PC-3 (cell line): ENCODE results near the gene SNX7. TPM values are rescaled to one million over a fixed set of nuclear protein-coding genes. Genes with fewer than 3 reads are reported as not detected.

Source experiments
- ATAC-seq: fragments of 200-7000 bp; cut with Tn5 transposase; 2 replicates; pipeline ENCODE4 v1.9.1; 2020; ENCODE audit warnings: mild to moderate bottlenecking, moderate library complexity
- BruUV-seq: library from RNA; stranded (reverse); fragments of 400-500 nt; replicated peaks from 2 replicates; lab custom pipeline; 2021; lab: Mats Ljungman, UMichigan
- CTCF ChIA-PET: fragments of 300-600 bp; sonication (Branson Sonifier 250); formaldehyde crosslinking; loops from one replicate; lab custom pipeline; 2022; ENCODE audit warnings: antibody characterized with exemption; lab: Charles Lee
- POLR2A ChIA-PET: fragments of 300-600 bp; sonication (Branson Sonifier 250); formaldehyde crosslinking; loops from one replicate; lab custom pipeline; 2022; ENCODE audit warnings: antibody characterized with exemption; ENCODE audit not compliant: unreplicated experiment; lab: Charles Lee
- DNase-seq: peaks from one replicate; pipeline ENCODE4 v3.0.0-alpha.2; 2015
- H2AFZ ChIP-seq: fragments of 300-600 bp; sonication (generic); 2 replicates; pipeline ENCODE4 v1.6.0; 2016; ENCODE audit warnings: antibody characterized with exemption, low read length
- H3F3A ChIP-seq: fragments of 300-600 bp; sonication (generic); one replicate; pipeline ENCODE4 v1.6.0; 2017; ENCODE audit warnings: antibody characterized with exemption, low read length, control low read depth, mild to moderate bottlenecking; ENCODE audit not compliant: unreplicated experiment
- H3K27ac ChIP-seq: fragments of 300-600 bp; sonication (generic); 2 replicates; pipeline ENCODE4 v1.5.1; 2016; ENCODE audit warnings: mild to moderate bottlenecking, low read length
- H3K27me3 ChIP-seq: fragments of 300-600 bp; sonication (generic); 2 replicates; pipeline ENCODE4 v1.6.1; 2016; ENCODE audit warnings: low read length, mixed read lengths
- H3K36me3 ChIP-seq: fragments of 300-600 bp; sonication (generic); 2 replicates; pipeline ENCODE4 v1.6.1; 2016; ENCODE audit warnings: low read depth, mixed run types, low read length, mixed read lengths
- H3K4me1 ChIP-seq: fragments of 300-600 bp; sonication (generic); 2 replicates; pipeline ENCODE4 v1.5.1; 2016; ENCODE audit warnings: low read length; ENCODE audit not compliant: insufficient read depth
- H3K4me2 ChIP-seq: fragments of 300-600 bp; sonication (generic); 2 replicates; pipeline ENCODE4 v1.6.0; 2016; ENCODE audit warnings: low read length
- H3K4me3 ChIP-seq: fragments of 300-600 bp; sonication (generic); 2 replicates; pipeline ENCODE4 v1.5.1; 2016; ENCODE audit warnings: mild to moderate bottlenecking, low read length, mixed read lengths
- H3K79me2 ChIP-seq: fragments of 300-600 bp; sonication (generic); 2 replicates; pipeline ENCODE4 v1.6.1; 2017; ENCODE audit warnings: low read length, mixed read lengths
- H3K9ac ChIP-seq: fragments of 300-600 bp; sonication (generic); 2 replicates; pipeline ENCODE4 v1.6.0; 2016; ENCODE audit warnings: mild to moderate bottlenecking, low read length
- H3K9me2 ChIP-seq: fragments of 300-600 bp; sonication (generic); replicated peaks from 2 replicates; pipeline ENCODE4 v1.6.1; 2016; ENCODE audit warnings: mixed run types, low read length, mixed read lengths
- H3K9me3 ChIP-seq: fragments of 300-600 bp; sonication (generic); 2 replicates; pipeline ENCODE4 v1.6.1; 2016; ENCODE audit warnings: low read length, mixed read lengths
- H4K20me1 ChIP-seq: fragments of 300-600 bp; sonication (generic); 2 replicates; pipeline ENCODE4 v1.6.1; 2016; ENCODE audit warnings: low read length, mixed read lengths
- EZH2 ChIP-seq: fragments of 300-600 bp; sonication (generic); IDR thresholded peaks from one replicate; pipeline ENCODE4 v1.6.1; 2017; ENCODE audit warnings: antibody characterized with exemption, mild to moderate bottlenecking, low read length; ENCODE audit not compliant: unreplicated experiment
- EZH2phosphoT487 ChIP-seq: fragments of 300-600 bp; sonication (generic); IDR thresholded peaks from 2 replicates; pipeline ENCODE4 v1.6.1; 2018; ENCODE audit warnings: mild to moderate bottlenecking, antibody characterized with exemption, low read length, borderline replicate concordance
- intact Hi-C: fragments of 100-400 bp; cut with micrococcal nuclease; formaldehyde crosslinking; loops from 2 replicates; pipeline ENCODE4 v1.9.0; 2023
- total RNA-seq: library from RNA; depleted of rRNA; stranded (reverse); fragments of >200 nt; gene quantifications from 2 replicates; pipeline ENCODE4 v1.2.3, GENCODE V29; 2014
- TF ChIP-seq, protein P1 (sequence below): fragments of 300-600 bp; sonication (generic); conservative IDR thresholded peaks from 2 replicates; pipeline ENCODE4 v1.5.1; 2017; ENCODE audit warnings: antibody characterized with exemption, low read depth, mild to moderate bottlenecking, low read length

Gene SNX7
- total RNA-seq, 1 experiment from 2014 or later = 43.3 TPM

DNA sequence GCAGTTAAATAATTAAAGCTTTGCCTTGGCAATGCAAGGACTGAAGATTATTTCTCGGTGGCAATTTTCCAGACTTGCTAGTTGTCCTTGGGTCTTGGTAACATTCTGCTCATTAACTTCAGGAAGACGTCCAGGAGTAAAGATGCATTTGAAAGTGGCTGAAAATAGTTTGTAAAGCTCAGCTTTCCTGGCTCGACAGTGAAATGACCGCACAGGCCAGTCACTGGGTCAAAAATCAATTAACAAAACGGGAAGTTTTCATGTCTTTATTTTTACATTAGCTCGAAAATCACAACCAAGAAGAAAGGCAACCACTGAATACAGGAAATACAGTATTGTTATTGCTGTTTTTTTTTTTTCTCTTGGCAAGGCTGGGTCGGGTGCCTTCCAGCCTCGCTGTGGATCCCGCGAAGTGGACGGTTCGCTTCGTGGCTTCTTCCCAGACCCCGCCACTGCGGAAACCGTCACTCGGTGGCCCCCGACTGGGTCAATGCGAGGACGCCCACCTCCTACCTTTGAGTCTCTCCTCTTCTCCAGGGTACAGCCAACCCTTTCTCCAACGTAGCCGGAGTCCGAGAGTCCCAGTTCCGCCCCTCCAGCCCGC, 479 bp upstream of the SNX7 start:
- TSS peak; percentile 89 for BruUV-seq

DNA sequence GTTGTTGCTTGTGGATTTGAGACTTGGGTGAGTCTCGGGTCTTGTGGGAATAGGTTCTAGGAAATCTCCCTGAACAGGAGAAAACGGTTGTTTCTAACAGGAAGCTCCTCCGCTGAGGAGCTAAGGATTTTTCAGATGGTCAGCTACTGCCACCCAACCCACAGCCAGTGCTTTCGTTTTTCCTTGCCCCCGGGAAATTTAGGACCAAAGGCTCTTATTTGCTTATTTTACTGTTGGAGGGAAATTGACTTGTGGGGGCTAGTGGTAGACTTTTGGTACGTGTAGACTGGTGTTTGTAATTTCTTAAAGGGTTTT, 792 bp downstream of the SNX7 start:
- Histone ChIP-seq H3K27me3 (no peaks in the 10 kb centered on the region), H4K20me1 (no peaks in the 10 kb centered on the region), H3K27ac (peak overlapping the region; percentile 69), H3K4me3 (peak overlapping the region; percentile 97), H3K4me1 (peaks cover 10% of the 10 kb centered on the region), H3K9me2 (no peaks in the 10 kb centered on the region), H3K9ac (peak overlapping the region; percentile 76), H3K36me3 (no peaks in the 10 kb centered on the region), H3F3A (no peaks in the 10 kb centered on the region), H3K9me3 (no peaks in the 10 kb centered on the region), H3K79me2 (peaks cover 45% of the 10 kb centered on the region), H2AFZ (peak overlapping the region; percentile 95), H3K4me2 (peak overlapping the region; percentile 84)
- POLR2A ChIA-PET = interaction anchor here (0.7 kb wide), 1 partner anchor 276 kb away, joined by 3 read pairs; no protein-coding TSS in a partner anchor
- intact Hi-C loops = loop anchor here (2.0 to 5.0 kb wide), 3 partner anchors 14 to 165 kb away; no protein-coding TSS in a partner anchor
- CTCF ChIA-PET = no interaction called here
- DNase-seq (no peak), ATAC-seq (peak; percentile 13)
- BruUV-seq = TSS peak; percentile 48
- TF ChIP-seq EZH2phosphoT487 = no peak
- TF ChIP-seq, protein P1, sequence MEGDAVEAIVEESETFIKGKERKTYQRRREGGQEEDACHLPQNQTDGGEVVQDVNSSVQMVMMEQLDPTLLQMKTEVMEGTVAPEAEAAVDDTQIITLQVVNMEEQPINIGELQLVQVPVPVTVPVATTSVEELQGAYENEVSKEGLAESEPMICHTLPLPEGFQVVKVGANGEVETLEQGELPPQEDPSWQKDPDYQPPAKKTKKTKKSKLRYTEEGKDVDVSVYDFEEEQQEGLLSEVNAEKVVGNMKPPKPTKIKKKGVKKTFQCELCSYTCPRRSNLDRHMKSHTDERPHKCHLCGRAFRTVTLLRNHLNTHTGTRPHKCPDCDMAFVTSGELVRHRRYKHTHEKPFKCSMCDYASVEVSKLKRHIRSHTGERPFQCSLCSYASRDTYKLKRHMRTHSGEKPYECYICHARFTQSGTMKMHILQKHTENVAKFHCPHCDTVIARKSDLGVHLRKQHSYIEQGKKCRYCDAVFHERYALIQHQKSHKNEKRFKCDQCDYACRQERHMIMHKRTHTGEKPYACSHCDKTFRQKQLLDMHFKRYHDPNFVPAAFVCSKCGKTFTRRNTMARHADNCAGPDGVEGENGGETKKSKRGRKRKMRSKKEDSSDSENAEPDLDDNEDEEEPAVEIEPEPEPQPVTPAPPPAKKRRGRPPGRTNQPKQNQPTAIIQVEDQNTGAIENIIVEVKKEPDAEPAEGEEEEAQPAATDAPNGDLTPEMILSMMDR = no peak
- TF ChIP-seq EZH2 = no peak

More for the DNA sequence above, 479 bp upstream of the SNX7 start:
- peaks cover 10% of the 10 kb centered on the region for H3K4me1 ChIP-seq
- no peaks in the 10 kb centered on the region for H3K9me2 ChIP-seq
- POLR2A ChIA-PET = interaction anchor here (0.7 kb wide), 1 partner anchor 743 kb away, joined by 4 read pairs; no protein-coding TSS in a partner anchor
- TF ChIP-seq EZH2 = no peak
- TF ChIP-seq, protein P1 = no peak
- TF ChIP-seq EZH2phosphoT487 = no peak
- intact Hi-C loops = loop anchor here (5.0 kb wide), 2 partner anchors 41 to 164 kb away; no protein-coding TSS in a partner anchor
- peak overlapping the region; percentile 97 for H3K4me3 ChIP-seq
- H3K9me3 ChIP-seq = no peaks in the 10 kb centered on the region
- no peaks in the 10 kb centered on the region for H4K20me1 ChIP-seq
- peak overlapping the region; percentile 84 for H3K4me2 ChIP-seq
- peaks cover 35% of the 10 kb centered on the region for H3K79me2 ChIP-seq
- H2AFZ ChIP-seq = peak overlapping the region; percentile 95
- H3K9ac ChIP-seq = peak overlapping the region; percentile 76
- no peak for ATAC-seq
- no peaks in the 10 kb centered on the region for H3F3A ChIP-seq
- H3K27me3 ChIP-seq = no peaks in the 10 kb centered on the region
- DNase-seq = peak; percentile 22
- no peaks in the 10 kb centered on the region for H3K36me3 ChIP-seq
- H3K27ac ChIP-seq = peak overlapping the region; percentile 69; the same call in 1 of the 2 replicates
- CTCF ChIA-PET = no interaction called here

DNA sequence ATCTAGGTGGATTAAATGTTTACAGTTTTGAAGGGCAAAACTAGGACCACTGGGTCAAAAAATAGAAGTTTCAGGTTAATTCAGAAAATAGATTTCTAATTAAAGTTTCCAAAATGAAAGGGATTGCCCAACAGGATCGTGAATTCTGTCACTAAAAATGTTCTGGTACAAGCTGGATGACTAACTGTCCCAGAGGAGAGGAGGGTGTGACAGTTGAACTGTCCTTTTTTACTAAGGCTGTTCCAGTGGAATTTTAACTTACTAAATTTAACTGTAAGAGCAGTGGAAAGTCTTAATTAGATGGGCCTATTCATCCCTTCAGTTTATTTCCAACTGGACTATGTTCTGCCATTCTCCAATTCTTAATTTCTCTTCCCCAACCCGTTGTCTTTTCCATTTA, 7.2 kb downstream of the SNX7 start:
- DNase-seq (no peak), ATAC-seq (peak; percentile 33; the same call in 1 of the 2 replicates)
- Histone ChIP-seq H4K20me1 (no peaks in the 10 kb centered on the region), H3K36me3 (0 out of 2 replicates have a peak, but pooled peaks cover 2% of the 10 kb centered on the region), H3K4me2 (peak overlapping the region; percentile 32; the same call in 1 of the 2 replicates), H3K9me3 (no peaks in the 10 kb centered on the region), H3K9ac (no peak overlapping the region), H3F3A (no peaks in the 10 kb centered on the region), H2AFZ (no peak overlapping the region), H3K9me2 (no peaks in the 10 kb centered on the region), H3K27ac (no peak overlapping the region), H3K4me3 (no peak overlapping the region), H3K27me3 (no peaks in the 10 kb centered on the region), H3K4me1 (peaks cover 16% of the 10 kb centered on the region), H3K79me2 (peaks cover 70% of the 10 kb centered on the region)
- ChIA-PET POLR2A (interaction anchor here (0.6 kb wide), 1 partner anchor 1489 kb away, joined by 3 read pairs; no protein-coding TSS in a partner anchor), CTCF (no interaction called here)
- BruUV-seq = no TSS peak
- intact Hi-C loops = no loop called here
- TF ChIP-seq EZH2phosphoT487 (no peak), EZH2 (no peak)
- TF ChIP-seq, protein P1 = no peak
